GM23338 (cell line): Measurements from ENCODE around the gene CCDC92. TPM values are rescaled to one million over a fixed set of nuclear protein-coding genes. Genes with fewer than 3 reads are reported as not detected.

Experiments used
- ATAC-seq: fragments of 200-7000 bp; cut with Tn5 transposase; 3 replicates; pipeline ENCODE4 v1.9.1; 2020
- DNase-seq: peaks from one replicate; pipeline ENCODE4 v3.0.0-alpha.2; 2015; ENCODE audit warnings: low spot score
- H2AFZ ChIP-seq: fragments of 200-600 bp; sonication (generic); 2 replicates; pipeline ENCODE4 v1.8.0; 2016; ENCODE audit warnings: antibody characterized with exemption, mild to moderate bottlenecking, moderate library complexity
- H3F3A ChIP-seq: fragments of 200-600 bp; sonication (generic); replicated peaks from 2 replicates; pipeline ENCODE4 v1.8.0; 2017; ENCODE audit warnings: antibody characterized with exemption, mixed run types, low read depth
- H3K27ac ChIP-seq: fragments of 200-600 bp; sonication (generic); 2 replicates; pipeline ENCODE4 v1.6.1; 2016; ENCODE audit warnings: low read depth
- H3K27me3 ChIP-seq: fragments of 200-600 bp; sonication (generic); 2 replicates; pipeline ENCODE4 v1.8.0; 2016; ENCODE audit warnings: mild to moderate bottlenecking, mixed run types, moderate library complexity; ENCODE audit not compliant: insufficient read depth
- H3K36me3 ChIP-seq: fragments of 200-600 bp; sonication (generic); 2 replicates; pipeline ENCODE4 v1.8.0; 2016; ENCODE audit warnings: mild to moderate bottlenecking; ENCODE audit not compliant: insufficient read depth
- H3K4me1 ChIP-seq: fragments of 200-600 bp; sonication (generic); 2 replicates; pipeline ENCODE4 v1.8.0; 2016; ENCODE audit warnings: mild to moderate bottlenecking, moderate library complexity; ENCODE audit not compliant: insufficient read depth
- H3K4me2 ChIP-seq: fragments of 200-600 bp; sonication (generic); 2 replicates; pipeline ENCODE4 v1.7.1; 2017; ENCODE audit warnings: mixed run types
- H3K4me3 ChIP-seq: fragments of 200-600 bp; sonication (generic); 2 replicates; pipeline ENCODE4 v1.6.1; 2016; ENCODE audit warnings: mixed run types
- H3K79me2 ChIP-seq: fragments of 200-600 bp; sonication (generic); replicated peaks from 2 replicates; pipeline ENCODE4 v1.8.0; 2017; ENCODE audit warnings: mild to moderate bottlenecking; ENCODE audit not compliant: insufficient read depth
- H3K9me2 ChIP-seq: fragments of 200-600 bp; sonication (generic); 2 replicates; pipeline ENCODE4 v1.8.0; 2017; ENCODE audit not compliant: insufficient read depth
- H4K20me1 ChIP-seq: fragments of 200-600 bp; sonication (generic); replicated peaks from 2 replicates; pipeline ENCODE4 v1.8.0; 2017; ENCODE audit warnings: mild to moderate bottlenecking; ENCODE audit not compliant: insufficient read depth
- H3K27ac Mint-ChIP-seq: 2 replicates; pipeline ENCODE4 v1.8.0; 2020; ENCODE audit warnings: inconsistent platforms, mild to moderate bottlenecking, moderate library complexity, mixed read lengths
- H3K27me3 Mint-ChIP-seq: 3 replicates; pipeline ENCODE4 v1.8.0; 2022; ENCODE audit warnings: low read depth, mild to moderate bottlenecking, moderate library complexity, mixed read lengths, inconsistent platforms; ENCODE audit not compliant: insufficient read depth, poor library complexity
- H3K36me3 Mint-ChIP-seq: 3 replicates; pipeline ENCODE4 v1.8.0; 2021; ENCODE audit warnings: low read depth, mild to moderate bottlenecking, inconsistent platforms, moderate library complexity, mixed read lengths
- H3K4me1 Mint-ChIP-seq: 3 replicates; pipeline ENCODE4 v1.8.0; 2020; ENCODE audit warnings: mild to moderate bottlenecking, inconsistent platforms, mixed read lengths
- H3K4me3 Mint-ChIP-seq: 3 replicates; pipeline ENCODE4 v1.8.0; 2021; ENCODE audit warnings: moderate library complexity, mild to moderate bottlenecking, inconsistent platforms, mixed read lengths
- H3K9me3 Mint-ChIP-seq: 3 replicates; pipeline ENCODE4 v1.8.0; 2020; ENCODE audit warnings: moderate library complexity, mild to moderate bottlenecking, inconsistent platforms, mixed read lengths
- CREB1 ChIP-seq: fragments of 250-450 bp; sonication (Bioruptor Pico); IDR thresholded peaks from 2 replicates; pipeline ENCODE4 v1.5.0; 2020; ENCODE audit warnings: low read depth, mild to moderate bottlenecking, moderate library complexity
- ETS1 ChIP-seq: IDR thresholded peaks from 2 replicates; pipeline ENCODE4 v1.6.1; 2016; ENCODE audit warnings: antibody characterized with exemption
- EZH2 ChIP-seq: fragments of 200-600 bp; sonication (generic); IDR thresholded peaks from one replicate; pipeline ENCODE4 v1.8.0; 2017; ENCODE audit warnings: antibody characterized with exemption, mild to moderate bottlenecking, low read depth; ENCODE audit not compliant: unreplicated experiment
- EZH2phosphoT487 ChIP-seq: fragments of 200-600 bp; sonication (generic); IDR thresholded peaks from one replicate; pipeline ENCODE4 v1.8.1; 2018; ENCODE audit warnings: antibody characterized with exemption; ENCODE audit not compliant: unreplicated experiment
- JUNB ChIP-seq: IDR thresholded peaks from one replicate; pipeline ENCODE4 v1.6.1; 2016; ENCODE audit warnings: antibody characterized with exemption; ENCODE audit not compliant: unreplicated experiment
- POLR2AphosphoS5 ChIP-seq: IDR thresholded peaks from 2 replicates; pipeline ENCODE4 v1.6.1; 2016; ENCODE audit warnings: antibody characterized with exemption, low read depth
- REST ChIP-seq: IDR thresholded peaks from one replicate; pipeline ENCODE4 v1.6.1; 2018; ENCODE audit warnings: antibody characterized with exemption; ENCODE audit not compliant: unreplicated experiment
- ZNF331 ChIP-seq: fragments of 250-450 bp; sonication (Bioruptor Pico); IDR thresholded peaks from 2 replicates; pipeline ENCODE4 v1.5.0; 2020; ENCODE audit warnings: low read depth, mild to moderate bottlenecking, moderate library complexity
- polyA plus RNA-seq: library from polyadenylated mRNA; unstranded; fragments of >200 nt; fragmentation: Nextera tagmentation; extraction: Ambion mirVana; gene quantifications from 2 replicates; pipeline ENCODE4 v1.2.1, GENCODE V29; 2016
- total RNA-seq: library from RNA; depleted of rRNA; stranded (reverse); fragments of >200 nt; shearing (Covaris generic); gene quantifications from 2 replicates; pipeline ENCODE4 v1.2.3, GENCODE V29; 2014
- TF ChIP-seq, protein P1 (sequence below), 2 experiments: fragments of 200-600 bp in 1 of 2; sonication (generic) in 1 of 2; conservative IDR thresholded peaks; 2 replicates each; pipeline versions ENCODE4 v1.5.1 to v1.6.1; 2016 to 2017; ENCODE audit warnings: antibody characterized with exemption in 2 of 2, low read depth in 2 of 2, mild to moderate bottlenecking in 2 of 2, moderate library complexity in 1 of 2
- TF ChIP-seq, protein P2 (sequence below): fragments of 250-450 bp; sonication (Bioruptor Pico); IDR thresholded peaks from 2 replicates; pipeline ENCODE4 v1.5.0; 2020; ENCODE audit warnings: mild to moderate bottlenecking, moderate library complexity

Gene CCDC92
- total and polyA plus RNA-seq, 2 experiments from 2014 or later: 0.08 to 0.31 TPM

DNA sequence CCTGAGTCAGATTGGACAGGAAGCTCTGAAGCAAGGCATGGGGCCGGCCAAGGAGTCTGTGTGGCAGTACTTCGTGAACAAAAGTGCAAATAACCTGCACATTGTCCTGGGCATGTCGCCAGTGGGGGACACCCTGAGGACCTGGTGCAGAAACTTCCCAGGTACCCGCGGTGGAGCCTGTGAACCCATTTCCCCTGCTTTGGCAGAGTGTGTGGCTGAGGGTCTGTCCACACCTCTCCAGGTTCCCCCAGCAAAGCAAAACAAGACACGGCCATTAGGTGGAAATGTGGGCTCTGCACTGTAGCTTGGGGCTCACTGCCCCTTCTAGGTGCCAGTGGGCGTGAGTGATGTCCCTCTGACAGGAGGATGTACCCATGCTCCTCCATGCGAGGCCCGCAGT, 79.4 kb downstream of the CCDC92 start:
- H3K27ac Mint-ChIP-seq: no peak overlapping the region
- no peaks in the 10 kb centered on the region for H3K9me2 ChIP-seq

More for the DNA sequence above, 79.4 kb downstream of the CCDC92 start:
- ATAC-seq: no peak
- no peak overlapping the region for H2AFZ ChIP-seq
- Mint-ChIP-seq H3K4me3 (no peak overlapping the region), H3K36me3 (no peaks in the 10 kb centered on the region), H3K4me1 (peaks cover 13% of the 10 kb centered on the region), H3K27me3 (peaks cover 5% of the 10 kb centered on the region), H3K9me3 (no peaks in the 10 kb centered on the region; the same call in 2 of the 3 replicates)
- H3K36me3 ChIP-seq: no peaks in the 10 kb centered on the region
- H3F3A ChIP-seq: no peaks in the 10 kb centered on the region
- DNase-seq: no peak
- H3K79me2 ChIP-seq: no peaks in the 10 kb centered on the region
- no peak overlapping the region for H3K4me3 ChIP-seq
- H3K4me1 ChIP-seq: no peaks in the 10 kb centered on the region
- H3K4me2 ChIP-seq: no peak overlapping the region
- no peaks in the 10 kb centered on the region for H3K27me3 ChIP-seq
- no peaks in the 10 kb centered on the region for H4K20me1 ChIP-seq
- TF ChIP-seq EZH2: no peak
- no peak for TF ChIP-seq REST
- no peak for TF ChIP-seq EZH2phosphoT487
- TF ChIP-seq, protein P1, sequence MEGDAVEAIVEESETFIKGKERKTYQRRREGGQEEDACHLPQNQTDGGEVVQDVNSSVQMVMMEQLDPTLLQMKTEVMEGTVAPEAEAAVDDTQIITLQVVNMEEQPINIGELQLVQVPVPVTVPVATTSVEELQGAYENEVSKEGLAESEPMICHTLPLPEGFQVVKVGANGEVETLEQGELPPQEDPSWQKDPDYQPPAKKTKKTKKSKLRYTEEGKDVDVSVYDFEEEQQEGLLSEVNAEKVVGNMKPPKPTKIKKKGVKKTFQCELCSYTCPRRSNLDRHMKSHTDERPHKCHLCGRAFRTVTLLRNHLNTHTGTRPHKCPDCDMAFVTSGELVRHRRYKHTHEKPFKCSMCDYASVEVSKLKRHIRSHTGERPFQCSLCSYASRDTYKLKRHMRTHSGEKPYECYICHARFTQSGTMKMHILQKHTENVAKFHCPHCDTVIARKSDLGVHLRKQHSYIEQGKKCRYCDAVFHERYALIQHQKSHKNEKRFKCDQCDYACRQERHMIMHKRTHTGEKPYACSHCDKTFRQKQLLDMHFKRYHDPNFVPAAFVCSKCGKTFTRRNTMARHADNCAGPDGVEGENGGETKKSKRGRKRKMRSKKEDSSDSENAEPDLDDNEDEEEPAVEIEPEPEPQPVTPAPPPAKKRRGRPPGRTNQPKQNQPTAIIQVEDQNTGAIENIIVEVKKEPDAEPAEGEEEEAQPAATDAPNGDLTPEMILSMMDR (conservative IDR thresholded peaks at IDR 0.05; ENCODE audit: low read depth in 2 of 2): no peak
- TF ChIP-seq ETS1: no peak
- TF ChIP-seq JUNB: no peak
- no peak for TF ChIP-seq POLR2AphosphoS5
- TF ChIP-seq CREB1 (CRISPR knock-in tag): no peak
- no peak for TF ChIP-seq ZNF331 (CRISPR knock-in tag)
- TF ChIP-seq, protein P2, sequence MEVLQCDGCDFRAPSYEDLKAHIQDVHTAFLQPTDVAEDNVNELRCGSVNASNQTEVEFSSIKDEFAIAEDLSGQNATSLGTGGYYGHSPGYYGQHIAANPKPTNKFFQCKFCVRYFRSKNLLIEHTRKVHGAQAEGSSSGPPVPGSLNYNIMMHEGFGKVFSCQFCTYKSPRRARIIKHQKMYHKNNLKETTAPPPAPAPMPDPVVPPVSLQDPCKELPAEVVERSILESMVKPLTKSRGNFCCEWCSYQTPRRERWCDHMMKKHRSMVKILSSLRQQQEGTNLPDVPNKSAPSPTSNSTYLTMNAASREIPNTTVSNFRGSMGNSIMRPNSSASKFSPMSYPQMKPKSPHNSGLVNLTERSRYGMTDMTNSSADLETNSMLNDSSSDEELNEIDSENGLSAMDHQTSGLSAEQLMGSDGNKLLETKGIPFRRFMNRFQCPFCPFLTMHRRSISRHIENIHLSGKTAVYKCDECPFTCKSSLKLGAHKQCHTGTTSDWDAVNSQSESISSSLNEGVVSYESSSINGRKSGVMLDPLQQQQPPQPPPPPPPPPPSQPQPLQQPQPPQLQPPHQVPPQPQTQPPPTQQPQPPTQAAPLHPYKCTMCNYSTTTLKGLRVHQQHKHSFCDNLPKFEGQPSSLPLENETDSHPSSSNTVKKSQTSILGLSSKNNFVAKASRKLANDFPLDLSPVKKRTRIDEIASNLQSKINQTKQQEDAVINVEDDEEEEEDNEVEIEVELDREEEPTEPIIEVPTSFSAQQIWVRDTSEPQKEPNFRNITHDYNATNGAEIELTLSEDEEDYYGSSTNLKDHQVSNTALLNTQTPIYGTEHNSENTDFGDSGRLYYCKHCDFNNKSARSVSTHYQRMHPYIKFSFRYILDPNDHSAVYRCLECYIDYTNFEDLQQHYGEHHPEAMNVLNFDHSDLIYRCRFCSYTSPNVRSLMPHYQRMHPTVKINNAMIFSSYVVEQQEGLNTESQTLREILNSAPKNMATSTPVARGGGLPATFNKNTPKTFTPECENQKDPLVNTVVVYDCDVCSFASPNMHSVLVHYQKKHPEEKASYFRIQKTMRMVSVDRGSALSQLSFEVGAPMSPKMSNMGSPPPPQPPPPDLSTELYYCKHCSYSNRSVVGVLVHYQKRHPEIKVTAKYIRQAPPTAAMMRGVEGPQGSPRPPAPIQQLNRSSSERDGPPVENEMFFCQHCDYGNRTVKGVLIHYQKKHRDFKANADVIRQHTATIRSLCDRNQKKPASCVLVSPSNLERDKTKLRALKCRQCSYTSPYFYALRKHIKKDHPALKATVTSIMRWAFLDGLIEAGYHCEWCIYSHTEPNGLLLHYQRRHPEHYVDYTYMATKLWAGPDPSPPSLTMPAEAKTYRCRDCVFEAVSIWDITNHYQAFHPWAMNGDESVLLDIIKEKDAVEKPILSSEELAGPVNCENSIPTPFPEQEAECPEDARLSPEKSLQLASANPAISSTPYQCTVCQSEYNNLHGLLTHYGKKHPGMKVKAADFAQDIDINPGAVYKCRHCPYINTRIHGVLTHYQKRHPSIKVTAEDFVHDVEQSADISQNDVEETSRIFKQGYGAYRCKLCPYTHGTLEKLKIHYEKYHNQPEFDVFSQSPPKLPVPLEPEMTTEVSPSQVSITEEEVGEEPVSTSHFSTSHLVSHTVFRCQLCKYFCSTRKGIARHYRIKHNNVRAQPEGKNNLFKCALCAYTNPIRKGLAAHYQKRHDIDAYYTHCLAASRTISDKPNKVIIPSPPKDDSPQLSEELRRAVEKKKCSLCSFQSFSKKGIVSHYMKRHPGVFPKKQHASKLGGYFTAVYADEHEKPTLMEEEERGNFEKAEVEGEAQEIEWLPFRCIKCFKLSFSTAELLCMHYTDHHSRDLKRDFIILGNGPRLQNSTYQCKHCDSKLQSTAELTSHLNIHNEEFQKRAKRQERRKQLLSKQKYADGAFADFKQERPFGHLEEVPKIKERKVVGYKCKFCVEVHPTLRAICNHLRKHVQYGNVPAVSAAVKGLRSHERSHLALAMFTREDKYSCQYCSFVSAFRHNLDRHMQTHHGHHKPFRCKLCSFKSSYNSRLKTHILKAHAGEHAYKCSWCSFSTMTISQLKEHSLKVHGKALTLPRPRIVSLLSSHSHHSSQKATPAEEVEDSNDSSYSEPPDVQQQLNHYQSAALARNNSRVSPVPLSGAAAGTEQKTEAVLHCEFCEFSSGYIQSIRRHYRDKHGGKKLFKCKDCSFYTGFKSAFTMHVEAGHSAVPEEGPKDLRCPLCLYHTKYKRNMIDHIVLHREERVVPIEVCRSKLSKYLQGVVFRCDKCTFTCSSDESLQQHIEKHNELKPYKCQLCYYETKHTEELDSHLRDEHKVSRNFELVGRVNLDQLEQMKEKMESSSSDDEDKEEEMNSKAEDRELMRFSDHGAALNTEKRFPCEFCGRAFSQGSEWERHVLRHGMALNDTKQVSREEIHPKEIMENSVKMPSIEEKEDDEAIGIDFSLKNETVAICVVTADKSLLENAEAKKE: no peak
- no peak overlapping the region for H3K27ac ChIP-seq
